IPS DF 19.7 (cell line): ENCODE measurements around the gene PAWR.
"Not testable (repeated sequence)": the region's sequence is repeated elsewhere in the genome, so short reads cannot be mapped to it uniquely, and the experiment has no call there.

ENCODE experiments used
- DNase-seq: peaks from one replicate; pipeline ENCODE4 v3.0.0-alpha.2; 2013; ENCODE audit warnings: low read depth, low spot score

PAWR gene

DNA sequence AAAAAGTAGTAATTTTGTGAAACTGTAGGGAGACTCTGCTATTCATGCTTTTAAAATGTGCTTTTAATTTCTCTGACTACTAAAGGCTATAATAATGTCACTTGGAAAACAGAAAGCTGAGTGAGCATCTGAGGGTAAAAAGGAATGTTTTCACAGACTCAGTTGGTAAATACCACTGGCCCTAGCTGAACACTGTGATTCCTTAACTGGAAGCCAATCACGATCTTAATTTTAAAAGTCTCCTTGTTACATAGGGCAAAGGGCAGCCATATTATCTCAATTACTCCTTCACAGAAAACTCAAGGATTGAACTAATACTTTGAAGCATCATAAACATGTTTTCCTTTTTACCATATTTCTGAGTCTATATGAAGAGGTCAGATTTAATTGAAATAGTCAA is 41.9 kb downstream of the PAWR start:
- DNase-seq, result no peak

- not testable (repeated sequence) for DNase-seq
These were observed 43.9 kb downstream of the PAWR start for GRCh38 chr12:79646843-79647242.

GRCh38 chr12:79645235-79645630 is 45.5 kb downstream of the PAWR start:
- no peak for DNase-seq

GRCh38 chr12:79644274-79645234 is 46.2 kb downstream of the PAWR start:
- DNase-seq, result no peak

DNA sequence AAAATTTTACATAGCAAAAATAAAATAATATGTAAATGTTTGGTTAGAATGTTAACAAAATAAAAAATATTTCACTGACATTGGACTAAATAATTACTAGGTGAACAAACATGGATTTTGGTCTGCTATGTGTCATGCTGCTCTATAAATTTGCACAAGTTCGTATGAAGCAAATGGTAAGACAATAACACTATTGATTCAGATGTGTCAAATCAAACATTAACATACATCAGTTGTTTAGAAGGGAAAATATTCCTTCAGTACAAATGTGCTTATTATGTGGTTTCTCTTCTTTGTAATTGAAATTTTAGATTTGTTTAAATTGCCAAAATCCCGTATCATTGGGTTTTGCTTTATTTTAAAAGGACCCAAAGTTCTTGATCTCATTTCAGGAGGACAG is 46.9 kb downstream of the PAWR start:
- DNase-seq, result no peak

DNA sequence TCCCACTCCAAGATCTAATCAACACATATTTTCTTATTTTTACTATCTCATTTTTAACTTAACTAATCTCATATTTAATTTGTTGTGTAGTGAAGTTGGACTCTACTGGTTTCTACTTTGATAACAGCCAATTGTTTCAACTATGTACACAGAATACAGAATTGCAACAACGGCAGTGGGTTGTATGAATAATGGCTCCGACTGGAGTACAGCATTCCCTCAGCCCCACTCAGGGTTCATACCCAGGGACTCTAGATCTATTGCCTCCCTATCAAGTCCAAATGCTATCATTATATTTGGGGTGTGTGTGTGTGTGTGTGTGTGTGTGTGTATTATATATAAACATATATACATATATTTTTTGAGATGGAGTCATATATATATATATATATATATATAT is 52.3 kb downstream of the PAWR start:
- DNase-seq, result no peak

DNA sequence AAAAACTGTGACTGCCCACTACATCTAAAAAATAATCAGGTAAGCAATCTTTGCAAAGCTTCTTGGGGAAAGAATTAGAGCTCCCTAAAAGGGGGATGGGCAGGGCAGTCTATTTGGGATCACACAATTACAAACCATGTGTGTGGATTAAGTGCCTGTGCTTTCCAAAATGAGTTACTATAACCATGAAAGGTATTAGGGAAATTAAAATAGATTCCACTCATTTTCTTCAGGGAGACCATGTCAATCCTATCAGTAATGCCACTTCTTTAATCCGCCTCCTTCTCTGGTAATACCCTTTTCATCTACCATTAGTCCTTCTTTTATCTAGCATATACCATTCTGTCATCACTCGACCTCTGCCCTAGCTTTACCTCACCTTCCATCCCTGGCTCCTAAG is 53.7 kb downstream of the PAWR start:
- DNase-seq, result no peak

DNA sequence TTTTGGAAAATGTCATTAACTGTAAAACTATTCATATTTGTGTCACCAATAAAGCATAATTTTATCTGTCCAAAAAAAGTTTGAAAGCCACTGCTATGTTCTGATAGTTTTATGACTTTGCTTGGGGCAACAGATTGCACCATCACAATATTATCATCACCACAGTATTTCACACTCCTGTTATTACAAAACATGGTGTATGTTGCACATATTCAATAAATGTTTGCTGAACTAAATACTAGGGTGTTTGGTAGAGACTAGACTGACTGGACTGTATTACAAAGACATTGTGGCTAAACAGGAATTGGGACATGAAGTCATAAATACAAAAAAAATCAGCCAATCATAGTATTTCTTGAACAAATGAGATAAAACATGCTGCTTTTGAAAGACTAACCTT is 55.1 kb downstream of the PAWR start:
- no peak for DNase-seq

GRCh38 chr12:79634957-79635471 is 55.8 kb downstream of the PAWR start:
- DNase-seq, result peak; percentile 20

DNA sequence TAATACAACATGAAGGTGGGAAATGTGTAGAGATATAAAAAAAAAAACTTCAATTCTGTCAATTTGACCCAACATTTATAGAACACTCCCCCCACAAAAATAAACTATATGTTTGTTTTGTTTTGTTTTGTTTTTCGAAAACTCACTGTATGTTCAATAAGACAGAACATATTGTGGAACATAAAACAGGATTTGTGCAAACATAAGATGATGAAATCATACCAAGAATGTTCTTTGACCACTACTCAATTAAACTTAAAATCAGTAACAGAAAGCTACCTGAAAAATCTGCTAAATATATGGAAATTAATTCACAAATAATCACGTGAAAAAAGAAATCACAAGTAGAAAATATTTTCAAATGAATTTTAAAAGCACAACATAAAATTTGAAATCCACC is 61.2 kb downstream of the PAWR start:
- no peak for DNase-seq

DNA sequence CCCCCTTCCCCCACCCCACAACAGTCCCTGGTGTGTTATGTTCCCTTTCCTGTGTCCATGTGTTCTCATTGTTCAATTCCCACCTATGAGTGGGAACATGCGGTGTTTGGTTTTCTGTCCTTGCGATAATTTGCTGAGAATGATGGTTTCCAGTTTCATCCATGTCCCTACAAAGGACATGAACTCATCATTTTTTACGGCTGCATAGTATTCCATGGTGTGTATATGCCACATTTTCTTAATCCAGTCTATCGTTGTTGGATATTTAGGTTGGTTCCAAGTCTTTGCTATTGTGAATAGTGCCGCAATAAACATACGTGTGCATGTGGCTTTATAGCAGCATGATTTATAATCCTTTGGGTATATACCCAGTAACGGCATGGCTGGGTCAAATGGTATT is 64.0 kb downstream of the PAWR start:
- DNase-seq, result not testable (repeated sequence)

DNA sequence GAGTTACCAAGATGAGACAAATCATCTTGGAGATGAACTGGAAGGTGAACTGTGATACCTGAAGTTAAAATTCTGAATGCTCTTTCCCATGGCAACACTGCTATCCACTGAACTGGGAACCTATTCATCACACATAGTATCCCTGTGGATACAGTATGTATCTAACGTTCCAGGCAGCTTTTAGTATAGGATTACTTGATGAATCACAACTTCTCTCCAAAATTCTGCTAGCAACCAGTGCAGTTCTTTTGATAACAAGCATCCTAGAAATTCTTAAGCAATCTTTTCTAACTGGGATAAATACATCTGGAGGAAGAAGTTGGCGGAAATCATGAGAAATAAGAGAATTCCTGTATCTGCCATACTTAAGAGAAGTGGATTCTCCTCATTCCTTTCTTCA is 66.4 kb downstream of the PAWR start:
- DNase-seq, result no peak

- no peak for DNase-seq
These were observed 70.7 kb downstream of the PAWR start for GRCh38 chr12:79619872-79620562.

DNA sequence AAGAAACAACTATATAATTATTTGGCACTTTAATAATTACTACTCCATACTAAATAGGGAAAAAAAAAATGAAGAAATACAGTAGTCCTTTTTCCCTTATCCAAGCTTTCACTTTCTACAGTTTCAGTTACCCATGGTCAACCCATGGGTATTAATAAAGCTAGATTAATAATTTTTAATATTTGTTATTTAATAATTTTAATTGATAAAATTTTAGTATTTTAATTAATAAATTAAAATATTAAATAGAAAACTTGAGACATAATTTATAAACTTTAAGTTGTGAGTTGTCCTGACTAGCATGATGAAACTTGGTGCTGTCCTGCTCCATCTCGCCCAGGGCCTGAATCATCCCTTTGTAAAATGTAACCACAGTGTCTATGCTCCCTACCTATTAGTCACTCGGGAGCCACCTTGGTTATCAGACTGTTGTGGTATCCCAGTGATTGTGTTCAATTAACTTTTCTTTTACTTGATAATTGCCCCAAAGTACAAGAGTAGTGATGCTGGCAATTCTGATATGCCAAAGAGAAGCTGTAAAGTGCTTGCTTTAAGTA is 71.8 kb downstream of the PAWR start:
- no peak for DNase-seq

- DNase-seq, result no peak
These were observed 73.1 kb downstream of the PAWR start for GRCh38 chr12:79617696-79618095.

- DNase-seq, result no peak
These were observed 74.9 kb downstream of the PAWR start for GRCh38 chr12:79615596-79616560.

DNA sequence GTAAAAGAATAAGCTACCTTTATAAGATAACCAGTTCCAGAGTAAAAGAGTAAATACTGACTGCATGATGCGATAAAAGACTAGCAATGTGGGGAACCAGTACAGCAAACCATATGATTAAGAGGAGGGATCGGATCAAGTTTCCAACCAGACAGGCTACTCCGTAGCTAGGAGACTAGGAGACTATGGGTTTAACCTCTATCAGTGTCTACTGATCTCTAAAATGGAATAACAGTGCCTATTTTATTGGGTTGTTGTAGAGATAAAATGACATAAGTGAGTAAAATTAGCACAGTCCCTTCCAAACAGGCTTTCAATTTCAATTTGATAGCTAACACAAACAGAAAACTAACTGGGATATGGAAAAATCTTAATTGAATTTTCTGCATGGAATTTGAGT is 76.0 kb downstream of the PAWR start:
- no peak for DNase-seq

DNA sequence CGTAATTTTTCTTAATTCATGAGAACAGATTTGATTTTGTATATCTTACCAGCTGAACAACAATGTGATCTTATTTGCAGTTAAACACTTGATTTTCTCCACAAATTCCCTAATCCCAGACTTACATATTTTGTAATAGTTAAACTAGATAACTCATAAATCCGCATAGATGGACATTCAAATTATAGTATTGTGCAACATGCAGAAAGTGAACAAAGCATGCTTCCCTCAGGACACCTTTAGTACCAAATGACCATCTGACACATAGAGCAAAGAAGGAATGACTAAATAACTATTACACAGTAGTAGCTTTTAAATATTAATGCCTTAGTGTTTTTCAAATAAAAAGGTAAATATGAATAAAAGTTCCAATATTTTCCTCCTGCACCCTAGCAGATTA is 88.9 kb downstream of the PAWR start:
- no peak for DNase-seq

DNA sequence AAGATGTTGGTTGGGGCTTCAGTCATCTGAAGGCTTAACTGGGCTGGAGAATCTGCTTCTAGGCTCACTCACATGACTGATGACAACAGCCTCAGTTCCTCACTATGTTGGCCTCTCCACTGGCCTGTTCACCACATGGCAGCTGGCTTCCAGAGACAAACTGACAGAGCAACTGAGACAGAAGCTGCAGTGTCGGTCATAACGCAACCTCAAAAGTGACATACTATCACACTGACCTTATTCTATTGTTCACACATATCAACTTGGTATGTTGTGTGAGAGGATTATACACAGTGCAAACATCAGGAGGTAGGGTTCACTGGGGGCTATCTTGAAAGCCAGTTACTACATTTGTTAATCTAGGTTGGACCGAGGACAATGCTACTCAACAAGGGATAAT is 92.9 kb downstream of the PAWR start:
- DNase-seq, result no peak

DNA sequence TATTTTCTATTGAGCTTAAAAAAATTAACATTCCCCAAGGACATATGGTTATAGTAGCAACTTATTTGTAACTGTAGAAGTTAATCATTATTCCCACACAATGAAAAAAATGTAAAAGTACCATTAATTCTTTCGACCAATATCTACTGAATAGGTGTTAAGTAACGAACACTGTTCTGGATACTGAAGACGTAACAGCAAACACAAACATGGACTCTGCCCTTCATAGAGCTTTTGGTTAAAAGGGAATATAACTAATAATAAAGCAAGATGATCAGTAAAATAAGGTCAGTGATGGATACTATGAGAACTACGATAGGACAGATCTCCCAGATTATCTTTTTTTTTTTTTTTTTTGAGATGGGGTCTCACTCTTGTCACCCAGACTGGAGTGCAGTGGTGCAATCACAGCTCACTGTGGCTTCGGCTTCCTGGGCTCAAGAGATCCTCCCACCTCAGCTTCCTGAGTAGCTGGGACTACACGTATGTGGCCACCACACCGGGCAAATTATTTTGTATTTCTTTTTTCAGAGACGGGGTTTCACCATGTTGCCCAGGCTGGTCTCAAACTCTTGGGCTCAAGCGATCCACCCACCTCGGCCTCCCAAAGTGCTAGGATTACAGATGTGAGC is 93.9 kb downstream of the PAWR start:
- no peak for DNase-seq

DNA sequence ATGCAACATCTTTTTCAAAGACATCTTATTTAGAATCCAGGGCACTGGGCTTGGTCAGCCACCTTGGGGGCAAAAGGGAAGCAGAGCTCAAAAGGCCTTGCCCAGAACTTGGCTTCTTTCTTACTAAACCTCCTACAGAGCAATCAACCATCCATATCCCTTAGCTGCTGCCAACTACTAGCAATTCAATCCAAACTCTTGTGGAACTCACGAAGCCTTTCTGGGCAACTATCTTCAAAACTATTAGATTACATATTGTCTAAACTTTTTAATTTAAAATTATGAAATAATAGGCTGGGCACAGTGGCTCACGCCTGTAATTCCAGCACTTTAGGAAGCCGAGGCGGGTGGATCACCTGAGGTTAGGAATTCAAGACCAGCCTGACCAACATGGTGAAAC is 95.5 kb downstream of the PAWR start:
- no peak for DNase-seq
